Astrocyte (in vitro differentiated cells and primary cell): Measurements from ENCODE around the gene HS6ST1. TPM values are rescaled to one million over a fixed set of nuclear protein-coding genes. Genes with fewer than 3 reads are reported as not detected.
A peak's percentile ranks its signal among the peaks of the same experiment; 100 is the strongest.

Experiments used
- DNase-seq: peaks from one replicate; pipeline ENCODE4 v3.0.0-alpha.2; 2010; ENCODE audit warnings: low read depth
- FAIRE-seq: peaks from 2 replicates; lab custom pipeline; 2011; peaks lifted over from hg19 to GRCh38; lab: Jason Lieb, UNC
- H2AFZ ChIP-seq: 2 replicates; pipeline ENCODE4 v1.6.0; 2012; ENCODE audit warnings: low read depth, low read length, inconsistent platforms
- H3K27ac ChIP-seq: 2 replicates; pipeline ENCODE4 v1.5.1; 2011; ENCODE audit warnings: low read depth, low read length, inconsistent platforms
- H3K27me3 ChIP-seq: 2 replicates; pipeline ENCODE4 v1.6.0; 2011; ENCODE audit warnings: low read length, inconsistent platforms; ENCODE audit not compliant: insufficient read depth
- H3K36me3 ChIP-seq: 2 replicates; pipeline ENCODE4 v1.5.1; 2011; ENCODE audit warnings: low read length, inconsistent platforms; ENCODE audit not compliant: insufficient read depth
- H3K4me1 ChIP-seq: 2 replicates; pipeline ENCODE4 v1.5.1; 2011; ENCODE audit warnings: low read length, inconsistent platforms; ENCODE audit not compliant: insufficient read depth
- H3K4me2 ChIP-seq: 2 replicates; pipeline ENCODE4 v1.6.0; 2012; ENCODE audit warnings: low read length, inconsistent platforms
- H3K4me3 ChIP-seq: 2 replicates; pipeline ENCODE4 v1.5.1; 2011; ENCODE audit warnings: low read depth, mild to moderate bottlenecking, low read length, inconsistent platforms; ENCODE audit not compliant: insufficient read depth
- H3K79me2 ChIP-seq: 2 replicates; pipeline ENCODE4 v1.6.0; 2012; ENCODE audit warnings: mild to moderate bottlenecking, low read length, inconsistent platforms; ENCODE audit not compliant: insufficient read depth
- H3K9ac ChIP-seq: 2 replicates; pipeline ENCODE4 v1.6.0; 2012; ENCODE audit warnings: mild to moderate bottlenecking, low read length, inconsistent platforms
- H3K9me3 ChIP-seq: 2 replicates; pipeline ENCODE4 v1.5.1; 2012; ENCODE audit warnings: low read depth, mild to moderate bottlenecking, low read length, inconsistent platforms; ENCODE audit not compliant: insufficient read depth
- H4K20me1 ChIP-seq: 2 replicates; pipeline ENCODE4 v1.6.0; 2012; ENCODE audit warnings: low read length, inconsistent platforms; ENCODE audit not compliant: insufficient read depth
- H3K27ac Mint-ChIP-seq: one replicate; pipeline ENCODE4 v1.8.0; 2021; ENCODE audit warnings: mild to moderate bottlenecking, mixed read lengths; ENCODE audit not compliant: unreplicated experiment
- H3K27me3 Mint-ChIP-seq: one replicate; pipeline ENCODE4 v1.8.0; 2021; ENCODE audit warnings: low read depth, mixed read lengths; ENCODE audit not compliant: unreplicated experiment
- H3K36me3 Mint-ChIP-seq: one replicate; pipeline ENCODE4 v1.8.0; 2021; ENCODE audit warnings: low read depth, mixed read lengths; ENCODE audit not compliant: unreplicated experiment
- H3K4me1 Mint-ChIP-seq: one replicate; pipeline ENCODE4 v1.8.0; 2021; ENCODE audit warnings: low read depth, mixed read lengths; ENCODE audit not compliant: unreplicated experiment
- H3K4me3 Mint-ChIP-seq: one replicate; pipeline ENCODE4 v1.8.0; 2021; ENCODE audit warnings: mild to moderate bottlenecking, moderate library complexity, mixed read lengths; ENCODE audit not compliant: unreplicated experiment
- H3K9me3 Mint-ChIP-seq: one replicate; pipeline ENCODE4 v1.8.0; 2021; ENCODE audit warnings: mild to moderate bottlenecking, mixed read lengths; ENCODE audit not compliant: unreplicated experiment
- EZH2 ChIP-seq: IDR thresholded peaks from 2 replicates; pipeline ENCODE4 v1.6.1; 2012; ENCODE audit warnings: mild to moderate bottlenecking, low read length, inconsistent platforms; ENCODE audit not compliant: insufficient read depth
- total RNA-seq: library from RNA; stranded (reverse); gene quantifications from 2 replicates; pipeline ENCODE4 v1.2.1, GENCODE V29; 2021
- TF ChIP-seq, protein P1 (sequence below): IDR thresholded peaks from 2 replicates; pipeline ENCODE4 v1.5.1; 2011; ENCODE audit warnings: low read depth, mild to moderate bottlenecking, inconsistent platforms, low read length, moderate library complexity; ENCODE audit not compliant: insufficient read depth

Gene HS6ST1
- total RNA-seq, 1 donor from 2014 or later: 20.5 TPM

DNA sequence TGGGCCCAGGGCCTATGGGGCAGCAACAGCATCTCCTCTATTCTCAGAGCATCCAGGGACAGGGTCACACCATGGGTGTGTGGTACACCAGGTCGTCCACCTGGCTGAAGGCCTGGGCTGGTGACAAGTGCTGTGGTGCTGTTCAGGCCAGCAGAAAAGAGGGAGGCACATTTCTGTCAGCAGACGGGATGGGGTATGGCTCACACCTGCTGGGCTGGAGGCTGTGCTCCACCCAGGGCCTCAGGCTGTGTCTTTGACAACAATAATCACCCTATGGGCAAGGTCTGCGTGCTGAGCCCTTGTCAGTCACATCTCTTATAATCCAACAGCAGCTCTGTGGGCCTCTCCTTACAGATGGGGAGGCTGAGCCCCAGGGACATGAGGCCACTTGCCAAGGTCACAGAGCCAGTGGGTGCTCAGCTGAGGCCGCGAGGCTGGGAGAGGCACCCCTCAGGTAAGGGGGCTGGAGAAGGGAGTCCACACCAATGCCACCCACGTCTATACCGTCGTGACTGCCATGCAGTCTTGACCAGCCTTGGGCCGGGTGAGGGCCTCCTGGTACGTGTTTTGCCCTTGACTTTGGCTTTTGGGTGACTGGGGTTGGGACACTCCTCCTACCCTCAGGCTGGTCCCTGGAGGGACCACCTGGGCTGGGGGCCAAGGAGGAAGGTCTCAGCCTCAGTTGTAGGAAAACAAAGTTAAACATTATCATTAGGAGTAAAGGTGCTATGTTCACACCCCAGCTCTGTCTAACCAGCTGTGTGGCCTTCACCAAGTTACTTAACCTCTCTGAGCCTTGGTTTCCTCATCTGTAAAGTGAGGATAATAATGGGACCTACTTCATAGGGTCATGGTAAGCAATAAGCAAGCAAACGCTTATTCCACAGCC is 5.6 kb upstream of the HS6ST1 start:
- Mint-ChIP-seq H3K9me3 (no peaks in the 10 kb centered on the region), H3K36me3 (peaks cover 2% of the 10 kb centered on the region), H3K4me1 (no peaks in the 10 kb centered on the region), H3K27me3 (peaks cover 18% of the 10 kb centered on the region), H3K27ac (no peak overlapping the region), H3K4me3 (no peak overlapping the region)
- DNase-seq: no peak
- H4K20me1 ChIP-seq: no peaks in the 10 kb centered on the region
- TF ChIP-seq, protein P1, sequence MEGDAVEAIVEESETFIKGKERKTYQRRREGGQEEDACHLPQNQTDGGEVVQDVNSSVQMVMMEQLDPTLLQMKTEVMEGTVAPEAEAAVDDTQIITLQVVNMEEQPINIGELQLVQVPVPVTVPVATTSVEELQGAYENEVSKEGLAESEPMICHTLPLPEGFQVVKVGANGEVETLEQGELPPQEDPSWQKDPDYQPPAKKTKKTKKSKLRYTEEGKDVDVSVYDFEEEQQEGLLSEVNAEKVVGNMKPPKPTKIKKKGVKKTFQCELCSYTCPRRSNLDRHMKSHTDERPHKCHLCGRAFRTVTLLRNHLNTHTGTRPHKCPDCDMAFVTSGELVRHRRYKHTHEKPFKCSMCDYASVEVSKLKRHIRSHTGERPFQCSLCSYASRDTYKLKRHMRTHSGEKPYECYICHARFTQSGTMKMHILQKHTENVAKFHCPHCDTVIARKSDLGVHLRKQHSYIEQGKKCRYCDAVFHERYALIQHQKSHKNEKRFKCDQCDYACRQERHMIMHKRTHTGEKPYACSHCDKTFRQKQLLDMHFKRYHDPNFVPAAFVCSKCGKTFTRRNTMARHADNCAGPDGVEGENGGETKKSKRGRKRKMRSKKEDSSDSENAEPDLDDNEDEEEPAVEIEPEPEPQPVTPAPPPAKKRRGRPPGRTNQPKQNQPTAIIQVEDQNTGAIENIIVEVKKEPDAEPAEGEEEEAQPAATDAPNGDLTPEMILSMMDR: no peak
- no peak for TF ChIP-seq EZH2
- H3K4me1 ChIP-seq: peaks cover 7% of the 10 kb centered on the region
- no peaks in the 10 kb centered on the region for H3K9me3 ChIP-seq
- no peak overlapping the region for H3K4me3 ChIP-seq
- H3K79me2 ChIP-seq: no peaks in the 10 kb centered on the region
- H3K4me2 ChIP-seq: no peak overlapping the region
- no peak overlapping the region for H2AFZ ChIP-seq
- H3K9ac ChIP-seq: no peak overlapping the region
- FAIRE-seq: no peak
- no peaks in the 10 kb centered on the region for H3K36me3 ChIP-seq
- H3K27ac ChIP-seq: no peak overlapping the region
- no peaks in the 10 kb centered on the region for H3K27me3 ChIP-seq

DNA sequence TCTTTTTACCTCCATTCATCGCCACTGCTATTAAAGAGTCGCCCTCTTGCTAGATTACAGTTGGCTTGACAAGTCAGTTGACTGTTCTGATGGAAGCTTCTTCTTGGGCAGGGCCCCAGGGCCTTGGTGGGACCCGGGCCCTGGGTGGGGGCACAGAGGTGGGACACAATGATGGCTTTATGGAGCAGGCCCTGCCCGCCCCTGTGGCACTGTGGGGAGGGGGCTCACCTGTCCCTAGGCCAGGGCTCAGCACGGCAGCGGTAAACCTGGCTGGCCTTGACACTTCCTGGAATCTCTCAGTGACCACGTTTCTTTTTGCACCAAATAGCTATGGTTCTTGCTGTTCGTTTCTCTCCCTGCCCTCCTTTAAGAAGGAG is 4.9 kb upstream of the HS6ST1 start:
- H3K4me3 Mint-ChIP-seq: peak overlapping the region; percentile 50
- H3K79me2 ChIP-seq: no peaks in the 10 kb centered on the region
- no peak for TF ChIP-seq EZH2
- TF ChIP-seq, protein P1: no peak
- H3K36me3 ChIP-seq: no peaks in the 10 kb centered on the region
- H3K27ac ChIP-seq: no peak overlapping the region
- H3K4me1 ChIP-seq: peaks cover 8% of the 10 kb centered on the region
- peaks cover 18% of the 10 kb centered on the region for H3K27me3 Mint-ChIP-seq
- no peaks in the 10 kb centered on the region for H3K27me3 ChIP-seq
- no peak for DNase-seq
- no peak overlapping the region for H2AFZ ChIP-seq
- H3K36me3 Mint-ChIP-seq: peaks cover 2% of the 10 kb centered on the region
- no peaks in the 10 kb centered on the region for H4K20me1 ChIP-seq
- H3K9me3 ChIP-seq: no peaks in the 10 kb centered on the region
- H3K9ac ChIP-seq: no peak overlapping the region
- no peaks in the 10 kb centered on the region for H3K9me3 Mint-ChIP-seq
- H3K27ac Mint-ChIP-seq: peak overlapping the region; percentile 34
- H3K4me2 ChIP-seq: no peak overlapping the region
- no peak overlapping the region for H3K4me3 ChIP-seq
- no peak for FAIRE-seq
- H3K4me1 Mint-ChIP-seq: no peaks in the 10 kb centered on the region
